GM21423 (cell line): Measurements from ENCODE around the gene NDUFS8.

Experiments used
- ATAC-seq: cut with Tn5 transposase; IDR thresholded peaks from one replicate; pipeline ENCODE4 v1.9.1; 2021; ENCODE audit warnings: mild to moderate bottlenecking, moderate library complexity; ENCODE audit not compliant: unreplicated experiment

Gene NDUFS8

GRCh38 chr11:68014947-68015447 lies 15.5 kb upstream of the NDUFS8 start:
- no peak for ATAC-seq

GRCh38 chr11:68015467-68015866 lies 15.0 kb upstream of the NDUFS8 start:
- no peak for ATAC-seq

- no peak for ATAC-seq
These were observed 14.1 kb upstream of the NDUFS8 start for GRCh38 chr11:68016161-68016903.

- ATAC-seq = no peak
These were observed 13.3 kb upstream of the NDUFS8 start for GRCh38 chr11:68016904-68017817.

- ATAC-seq = no peak
These were observed 12.3 kb upstream of the NDUFS8 start for GRCh38 chr11:68017980-68018729.

- no peak for ATAC-seq
These were observed 11.7 kb upstream of the NDUFS8 start for GRCh38 chr11:68018730-68019190.

GRCh38 chr11:68019486-68019885 lies 11.0 kb upstream of the NDUFS8 start:
- no peak for ATAC-seq

- ATAC-seq = no peak
These were observed 9.9 kb upstream of the NDUFS8 start for GRCh38 chr11:68020575-68020974.

GRCh38 chr11:68021167-68021787 lies 9.2 kb upstream of the NDUFS8 start:
- no peak for ATAC-seq

- no peak for ATAC-seq
These were observed 8.0 kb upstream of the NDUFS8 start for GRCh38 chr11:68022531-68022930.

- no peak for ATAC-seq
These were observed 6.0 kb upstream of the NDUFS8 start for GRCh38 chr11:68024508-68024907.

GRCh38 chr11:68025047-68025446 lies 5.4 kb upstream of the NDUFS8 start:
- ATAC-seq = no peak

GRCh38 chr11:68026391-68027105 lies 3.9 kb upstream of the NDUFS8 start:
- ATAC-seq = no peak

- no peak for ATAC-seq
These were observed 2.8 kb upstream of the NDUFS8 start for GRCh38 chr11:68027667-68028066.

GRCh38 chr11:68028802-68029545 lies 1.5 kb upstream of the NDUFS8 start:
- ATAC-seq = no peak

- no peak for ATAC-seq
These were observed 623 bp downstream of the NDUFS8 start for GRCh38 chr11:68031144-68031464.

- no peak for ATAC-seq
These were observed 1.5 kb downstream of the NDUFS8 start for GRCh38 chr11:68032003-68032402.

- ATAC-seq = no peak
These were observed 2.7 kb downstream of the NDUFS8 start for GRCh38 chr11:68032997-68033707.

- ATAC-seq = no peak
These were observed 3.2 kb downstream of the NDUFS8 start for GRCh38 chr11:68033708-68034045.
